Stimulated activated CD4-positive, alpha-beta T cell treated with anti-CD3 and anti-CD28 coated beads, Interleukin-4, amount 100 ng/mL, for 48 hours (primary cell): ENCODE data around the gene TMEM120B.

Source experiments
- DNase-seq, 2 donors: peaks; one replicate each; pipeline ENCODE4 v3.0.0-alpha.2; 2020; ENCODE audit warnings: low read depth in 2 of 2

TMEM120B gene

DNA sequence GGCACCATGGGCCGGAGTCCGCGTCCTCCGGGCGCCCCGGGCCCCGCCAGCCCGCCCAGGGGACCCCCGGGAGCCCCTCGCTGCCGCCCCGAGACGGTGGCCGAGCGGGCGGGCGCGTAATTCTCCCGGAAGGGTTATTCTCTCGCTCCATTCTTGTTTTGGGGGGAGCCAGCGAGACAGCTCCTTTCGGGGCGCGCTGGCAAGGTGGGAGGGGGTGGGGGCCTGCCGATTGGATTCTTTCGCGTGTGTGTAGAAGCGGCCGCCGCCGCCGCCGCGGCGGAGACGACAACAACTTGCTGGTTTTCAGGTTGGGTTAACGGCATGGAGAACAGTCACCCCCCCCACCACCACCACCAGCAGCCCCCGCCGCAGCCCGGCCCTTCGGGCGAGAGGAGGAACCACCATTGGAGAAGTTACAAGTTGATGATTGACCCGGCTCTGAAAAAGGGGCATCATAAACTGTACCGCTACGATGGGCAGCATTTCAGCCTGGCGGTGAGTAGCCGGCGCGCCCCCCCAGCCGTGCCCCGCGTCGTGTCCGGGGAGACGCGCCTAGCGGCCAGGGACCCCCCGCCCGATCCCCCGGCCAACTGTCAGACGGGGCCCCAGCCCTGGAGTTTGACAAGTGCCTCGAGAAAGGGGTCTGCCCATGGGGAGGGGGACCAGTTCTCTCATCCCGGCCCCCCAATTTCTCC lies 92.0 kb downstream of the TMEM120B start:
- peak in 1 of 2 donors; percentile 38 for DNase-seq

DNA sequence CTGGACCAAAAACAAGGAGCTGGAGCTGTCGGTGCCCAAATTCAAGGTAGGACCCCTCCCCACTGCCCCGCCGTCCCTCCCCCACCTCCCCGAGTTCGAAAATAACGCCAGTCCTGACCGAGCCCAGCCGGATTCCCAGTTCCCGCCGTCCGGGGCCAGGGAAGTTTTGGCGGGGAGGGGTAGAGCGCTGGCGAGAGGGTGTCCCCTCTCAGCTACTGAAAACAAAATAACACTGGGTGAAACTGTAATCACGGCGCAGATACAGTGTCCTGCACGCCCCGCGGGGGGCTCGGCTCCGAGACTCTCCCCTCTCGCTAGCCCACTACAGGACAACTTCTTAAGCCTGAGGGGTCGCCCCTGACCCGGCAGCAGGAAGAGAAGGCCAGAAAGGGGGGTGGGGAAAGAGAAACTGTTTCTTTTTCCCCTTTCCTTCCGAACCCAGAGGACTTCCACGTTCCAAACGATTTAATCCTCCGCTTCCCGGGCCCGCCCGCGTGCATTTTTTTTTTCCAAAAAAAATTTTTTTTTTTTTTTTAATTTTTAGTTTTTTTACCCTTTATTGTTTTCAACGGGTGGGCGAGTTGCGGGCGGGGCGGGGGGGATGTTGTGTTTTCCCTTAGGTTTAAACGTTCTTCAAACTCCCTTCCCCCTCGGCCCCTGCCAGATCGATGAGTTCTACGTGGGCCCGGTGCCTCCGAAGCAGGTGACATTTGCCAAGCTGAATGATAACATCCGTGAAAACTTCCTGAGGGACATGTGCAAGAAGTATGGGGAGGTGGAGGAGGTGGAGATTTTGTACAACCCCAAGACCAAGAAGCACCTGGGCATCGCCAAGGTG lies 92.8 kb downstream of the TMEM120B start:
- no peak for DNase-seq

DNA sequence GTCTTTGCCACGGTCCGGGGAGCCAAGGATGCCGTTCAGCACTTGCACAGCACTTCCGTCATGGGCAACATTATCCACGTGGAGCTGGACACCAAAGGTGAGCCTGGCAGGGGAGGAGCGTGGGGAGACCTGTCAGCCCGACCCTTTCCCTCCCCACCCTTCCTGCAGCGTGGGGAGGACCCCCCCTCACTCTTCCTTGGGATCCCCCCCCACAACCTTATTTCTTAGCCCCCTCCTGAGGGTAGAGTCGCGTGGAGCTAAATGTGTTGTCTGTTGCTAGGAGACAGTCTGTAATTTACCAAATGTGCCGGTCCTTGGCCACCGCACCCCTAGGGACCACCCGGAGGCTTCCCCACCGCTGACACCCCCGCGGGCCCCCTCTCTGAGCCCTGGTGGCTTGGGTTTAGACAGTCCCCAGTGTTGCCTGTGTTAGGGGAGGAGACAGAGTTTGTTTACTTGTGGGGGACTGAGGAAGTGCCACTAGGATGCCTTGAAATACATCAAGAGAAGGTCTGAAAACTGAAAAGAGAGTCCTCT lies 93.5 kb downstream of the TMEM120B start:
- DNase-seq = no peak

DNA sequence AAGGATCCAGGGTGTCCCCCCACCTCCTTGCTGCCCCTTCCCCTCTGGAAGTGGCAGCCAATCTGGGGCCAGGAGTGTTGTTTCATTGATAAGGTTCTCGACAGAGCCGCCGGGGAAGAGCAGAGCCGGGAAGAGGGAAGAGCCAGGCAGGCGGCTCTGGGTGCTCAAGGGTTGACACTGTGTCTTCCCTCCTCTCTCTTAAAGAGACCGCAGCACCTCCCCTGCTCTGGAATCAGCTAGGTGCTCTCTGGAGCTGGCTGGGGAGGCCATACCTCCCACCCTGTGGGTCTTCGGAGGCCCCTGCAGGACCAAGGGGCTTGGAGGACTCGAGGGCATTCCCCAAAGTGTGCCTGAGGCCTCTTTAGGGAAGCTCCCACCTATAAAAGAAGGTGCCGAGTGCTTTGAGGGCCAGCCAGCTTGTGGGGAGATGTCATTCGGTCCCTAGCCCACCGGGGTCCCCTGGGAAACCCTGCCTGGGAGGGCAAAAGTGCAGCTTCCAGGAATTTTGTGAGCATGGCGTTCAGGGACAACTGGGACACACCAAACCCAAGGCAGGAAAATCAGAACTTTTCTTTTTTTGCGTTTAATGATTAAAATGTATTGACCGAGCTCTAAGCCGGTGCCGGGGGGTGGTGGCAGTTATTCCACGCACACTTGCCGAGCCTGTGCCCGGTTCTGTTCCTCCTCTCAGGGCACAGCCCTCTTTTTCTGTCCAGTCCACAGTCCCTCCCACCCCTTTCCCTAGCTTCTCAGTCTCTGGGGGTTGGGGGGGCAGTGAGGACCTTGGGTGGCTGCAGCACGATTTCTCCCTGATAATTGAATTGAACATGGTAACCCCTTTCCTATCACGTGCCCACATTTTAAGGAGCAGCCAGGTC lies 94.2 kb downstream of the TMEM120B start:
- DNase-seq = no peak

DNA sequence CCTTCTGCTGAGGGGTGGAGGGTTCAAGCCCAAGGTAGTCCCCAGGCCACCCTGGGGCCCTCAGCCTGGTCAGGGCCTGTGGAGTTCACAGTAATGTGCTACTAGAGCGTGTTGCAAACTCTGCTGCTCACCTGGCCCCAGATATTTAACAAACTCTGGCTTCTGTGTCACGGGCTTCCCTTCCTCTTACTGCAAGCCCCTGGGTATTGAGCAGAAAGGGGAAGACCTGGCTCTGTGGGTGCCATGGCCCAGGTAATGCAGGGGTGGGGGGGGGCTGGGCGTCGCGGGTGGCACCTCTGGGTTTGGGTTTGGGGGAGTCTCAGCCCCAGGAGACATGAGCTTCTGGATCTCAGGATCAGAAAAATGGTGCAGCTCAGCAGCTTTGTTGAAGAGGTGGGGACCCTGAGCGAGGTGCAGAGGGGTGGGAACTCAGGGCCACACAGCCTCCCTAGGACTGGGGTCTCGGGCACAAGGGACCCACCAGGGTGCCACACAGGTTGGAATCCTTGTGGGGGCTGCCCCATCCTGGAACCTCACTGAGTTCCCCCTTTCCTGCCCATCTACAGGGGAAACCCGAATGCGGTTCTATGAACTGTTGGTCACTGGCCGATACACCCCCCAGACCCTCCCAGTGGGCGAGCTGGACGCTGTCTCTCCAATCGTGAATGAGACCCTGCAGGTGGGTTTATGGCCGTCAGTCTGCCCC lies 95.2 kb downstream of the TMEM120B start:
- no peak for DNase-seq

DNA sequence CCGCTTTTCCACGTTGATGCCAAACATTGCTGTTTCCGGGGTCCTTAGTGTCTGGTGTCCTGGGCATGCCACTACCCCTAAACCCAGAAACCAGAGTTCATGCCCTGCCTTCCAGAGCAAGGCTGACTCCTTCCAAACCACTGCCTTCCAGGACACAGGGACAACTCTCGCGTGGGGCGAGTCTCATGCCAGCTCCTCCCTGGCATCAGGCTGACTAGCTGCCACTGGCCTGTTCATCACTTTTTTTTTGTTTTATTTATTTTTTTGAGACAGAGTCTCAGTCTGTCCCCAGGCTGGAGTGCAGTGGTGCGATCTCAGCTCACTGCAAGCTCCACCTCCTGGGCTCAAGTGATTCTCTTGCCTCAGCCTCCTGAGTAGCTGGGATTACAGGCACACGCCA lies 96.1 kb downstream of the TMEM120B start:
- DNase-seq = no peak

DNA sequence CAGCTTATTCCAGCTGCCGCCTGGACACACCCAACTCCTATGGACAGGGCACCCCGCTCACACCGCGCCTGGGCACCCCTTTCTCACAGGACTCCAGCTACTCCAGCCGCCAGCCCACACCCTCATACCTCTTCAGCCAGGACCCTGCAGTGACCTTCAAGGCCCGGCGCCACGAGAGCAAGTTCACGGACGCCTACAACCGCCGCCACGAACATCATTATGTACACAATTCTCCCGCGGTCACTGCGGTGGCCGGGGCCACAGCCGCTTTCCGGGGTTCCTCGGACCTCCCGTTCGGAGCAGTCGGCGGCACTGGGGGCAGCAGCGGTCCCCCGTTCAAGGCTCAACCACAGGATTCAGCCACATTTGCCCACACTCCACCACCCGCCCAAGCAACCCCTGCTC lies 97.2 kb downstream of the TMEM120B start:
- DNase-seq = no peak

DNA sequence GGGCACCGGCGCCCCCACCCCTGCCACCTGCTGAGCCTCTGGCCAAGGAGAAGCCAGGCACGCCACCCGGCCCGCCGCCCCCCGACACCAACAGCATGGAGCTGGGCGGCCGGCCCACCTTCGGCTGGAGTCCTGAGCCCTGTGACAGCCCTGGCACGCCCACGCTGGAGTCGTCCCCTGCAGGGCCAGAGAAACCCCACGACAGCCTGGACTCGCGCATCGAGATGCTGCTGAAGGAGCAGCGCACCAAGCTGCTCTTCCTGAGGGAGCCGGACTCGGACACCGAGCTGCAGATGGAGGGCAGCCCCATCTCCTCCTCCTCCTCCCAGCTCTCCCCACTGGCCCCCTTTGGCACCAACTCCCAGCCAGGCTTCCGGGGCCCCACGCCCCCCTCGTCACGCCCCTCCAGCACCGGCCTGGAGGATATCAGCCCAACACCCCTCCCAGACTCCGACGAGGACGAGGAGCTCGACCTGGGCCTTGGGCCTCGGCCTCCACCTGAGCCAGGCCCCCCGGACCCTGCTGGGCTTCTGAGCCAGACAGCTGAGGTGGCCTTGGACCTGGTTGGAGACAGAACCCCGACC lies 97.8 kb downstream of the TMEM120B start:
- no peak for DNase-seq

DNA sequence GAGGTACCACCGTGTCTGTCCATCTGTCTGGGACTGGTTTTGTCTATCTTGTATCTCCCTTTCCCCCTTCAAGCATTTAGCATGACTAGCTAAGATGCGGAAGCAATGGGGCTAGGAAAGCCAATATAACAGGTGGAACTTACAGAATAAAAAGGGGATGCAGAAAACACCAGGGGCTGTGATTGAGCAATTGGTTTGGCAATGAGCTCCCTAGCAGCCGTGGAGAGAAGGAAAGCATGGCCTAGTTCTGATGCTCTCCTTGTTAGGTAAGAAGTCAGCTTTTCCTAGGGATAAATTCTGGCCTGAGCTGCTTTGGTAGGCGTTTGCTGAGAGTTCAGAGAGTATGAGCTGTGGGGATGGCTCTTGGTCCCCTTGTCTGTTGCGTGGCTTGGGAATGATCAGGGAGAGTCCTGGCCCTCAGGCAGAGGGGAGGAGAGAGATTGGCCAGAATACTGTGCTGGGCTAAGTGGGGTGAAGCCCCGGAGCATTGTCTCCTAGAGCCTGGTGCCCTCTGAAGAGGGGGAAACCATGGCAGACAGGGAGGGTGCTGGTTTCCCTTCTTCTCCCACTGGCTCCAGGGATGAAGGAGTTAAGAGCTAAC lies 98.4 kb downstream of the TMEM120B start:
- DNase-seq = no peak

DNA sequence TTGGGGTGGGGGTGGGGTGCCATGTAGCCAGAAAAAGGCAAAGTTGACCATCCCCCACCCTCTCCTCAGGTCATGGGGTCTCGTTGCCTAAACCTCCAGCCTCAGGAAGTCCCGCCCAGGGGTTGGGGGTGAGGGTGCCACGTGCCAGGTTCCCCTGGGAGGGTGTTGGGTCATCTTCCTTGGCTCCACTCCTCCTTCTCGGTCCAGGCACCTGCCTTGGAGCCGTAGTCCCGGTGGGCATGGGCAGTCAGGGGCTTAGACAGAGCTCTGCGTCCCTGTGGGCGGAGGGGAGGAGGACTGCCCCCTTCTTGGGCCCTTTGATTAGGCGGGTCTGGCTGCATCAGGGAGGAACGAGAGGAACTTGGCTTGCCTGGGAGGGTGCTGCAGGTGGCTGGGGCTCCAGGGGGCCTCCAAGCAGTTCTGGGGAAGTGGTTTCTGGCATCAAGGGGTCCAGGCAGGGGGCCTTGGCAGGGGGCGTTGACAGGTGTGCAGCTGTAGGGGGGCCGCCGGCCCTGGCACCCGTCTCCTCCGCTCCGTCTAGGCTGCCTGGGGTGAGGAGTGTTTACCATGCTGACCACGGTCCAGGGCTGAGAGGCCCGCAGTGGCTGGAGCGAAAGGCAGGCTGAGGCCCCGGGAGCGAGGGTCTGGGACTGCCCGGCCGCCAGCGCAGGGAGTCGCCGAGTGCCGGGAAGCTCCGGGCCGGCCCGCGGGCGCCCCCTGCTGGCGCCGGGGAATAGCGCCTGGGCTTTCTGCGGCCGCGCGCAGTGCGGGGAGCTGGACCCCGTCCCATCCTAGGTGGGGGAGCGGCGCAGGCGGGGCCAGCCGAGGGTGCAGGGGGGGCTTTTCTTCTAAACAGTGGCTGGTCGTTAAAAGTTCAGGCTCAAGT lies 99.1 kb downstream of the TMEM120B start:
- DNase-seq = peak in 1 of 2 donors; percentile 65

DNA sequence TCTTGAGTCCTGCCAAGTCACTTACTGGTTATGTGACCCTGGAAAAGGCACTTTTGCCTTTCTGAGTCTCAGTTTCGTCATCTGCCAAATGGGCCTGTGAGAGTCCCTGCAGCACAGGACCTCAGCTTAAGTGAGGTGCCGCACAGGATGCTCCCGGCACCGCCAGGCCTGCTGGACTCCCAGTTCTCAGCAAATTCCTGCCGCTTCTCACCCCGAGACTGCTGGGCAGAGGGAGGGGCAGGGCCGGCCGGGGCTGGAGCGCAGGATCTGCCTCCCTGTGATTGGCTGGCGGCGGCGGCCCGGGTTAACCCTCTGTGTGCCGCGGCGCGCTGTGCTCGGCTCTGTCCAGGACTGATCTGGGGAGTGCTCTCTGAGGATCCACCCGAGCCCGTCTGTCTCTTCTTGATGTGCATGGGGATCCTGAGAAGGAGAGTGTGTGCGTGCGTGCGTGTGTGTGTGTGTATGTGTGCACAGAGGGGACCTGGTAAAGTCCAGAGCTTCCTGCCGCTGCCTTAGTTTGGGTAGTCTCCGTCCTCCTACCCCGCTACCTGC lies 99.8 kb downstream of the TMEM120B start:
- DNase-seq = peak in 1 of 2 donors; percentile 46

DNA sequence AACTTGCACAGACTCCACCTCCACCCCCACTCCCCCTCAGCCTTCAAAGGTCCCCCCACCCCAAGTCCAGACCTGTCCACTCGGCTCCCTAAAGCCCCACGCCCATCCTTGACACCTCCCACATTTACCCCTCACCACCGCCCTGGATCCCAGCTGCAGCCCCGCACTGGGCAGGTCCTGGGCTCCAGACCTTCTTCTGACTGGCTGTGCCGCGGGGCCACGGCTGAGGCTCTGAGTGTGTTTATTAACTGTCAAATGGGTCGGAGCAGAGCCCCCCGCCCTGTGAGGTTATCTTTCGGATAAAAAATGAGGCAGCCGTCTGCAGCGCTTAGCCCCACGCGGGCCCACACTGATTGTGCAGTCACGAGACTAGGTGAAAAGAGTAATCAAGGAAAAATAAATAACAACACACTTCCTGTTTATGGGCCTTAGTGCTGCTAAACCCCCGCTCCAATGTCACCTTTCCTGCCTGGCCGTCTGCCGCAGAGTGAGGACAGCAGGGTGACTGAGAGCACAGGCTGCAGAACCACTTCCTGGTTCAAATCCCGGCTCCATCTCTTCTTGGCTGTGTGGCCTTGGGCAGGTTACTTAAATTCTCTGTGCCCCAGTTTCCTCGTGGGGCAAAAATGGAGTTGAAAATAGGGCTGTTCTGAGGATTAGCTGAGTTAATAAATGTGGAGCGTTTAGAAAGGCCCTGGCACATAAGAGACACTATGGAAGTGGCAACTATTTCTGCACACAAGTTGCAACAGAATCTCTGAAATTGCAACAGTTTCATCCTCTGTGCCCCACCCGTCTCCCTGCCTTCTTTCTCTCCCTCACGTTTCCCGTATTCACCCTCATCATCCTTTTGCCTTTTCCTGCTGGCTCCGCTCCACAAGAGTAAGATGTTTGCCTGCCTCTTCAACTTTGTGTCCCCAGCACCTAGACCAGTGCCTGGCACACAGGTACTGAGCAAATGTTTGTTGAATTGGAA lies 100.7 kb downstream of the TMEM120B start:
- no peak for DNase-seq

DNA sequence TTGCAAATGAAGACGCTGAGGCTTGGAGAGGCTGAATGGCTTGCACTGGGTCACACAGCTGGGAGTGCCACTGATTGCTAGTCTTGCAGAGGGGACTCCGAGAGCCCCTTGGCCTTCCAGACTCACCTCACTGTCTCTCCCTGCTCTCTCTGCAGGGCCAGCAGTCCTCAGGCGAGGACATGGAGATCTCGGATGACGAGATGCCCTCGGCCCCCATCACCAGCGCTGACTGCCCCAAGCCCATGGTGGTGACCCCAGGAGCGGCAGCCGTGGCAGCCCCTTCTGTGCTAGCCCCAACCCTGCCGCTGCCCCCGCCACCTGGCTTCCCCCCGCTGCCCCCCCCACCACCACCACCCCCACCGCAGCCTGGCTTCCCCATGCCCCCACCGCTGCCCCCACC lies 101.4 kb downstream of the TMEM120B start:
- DNase-seq = no peak

DNA sequence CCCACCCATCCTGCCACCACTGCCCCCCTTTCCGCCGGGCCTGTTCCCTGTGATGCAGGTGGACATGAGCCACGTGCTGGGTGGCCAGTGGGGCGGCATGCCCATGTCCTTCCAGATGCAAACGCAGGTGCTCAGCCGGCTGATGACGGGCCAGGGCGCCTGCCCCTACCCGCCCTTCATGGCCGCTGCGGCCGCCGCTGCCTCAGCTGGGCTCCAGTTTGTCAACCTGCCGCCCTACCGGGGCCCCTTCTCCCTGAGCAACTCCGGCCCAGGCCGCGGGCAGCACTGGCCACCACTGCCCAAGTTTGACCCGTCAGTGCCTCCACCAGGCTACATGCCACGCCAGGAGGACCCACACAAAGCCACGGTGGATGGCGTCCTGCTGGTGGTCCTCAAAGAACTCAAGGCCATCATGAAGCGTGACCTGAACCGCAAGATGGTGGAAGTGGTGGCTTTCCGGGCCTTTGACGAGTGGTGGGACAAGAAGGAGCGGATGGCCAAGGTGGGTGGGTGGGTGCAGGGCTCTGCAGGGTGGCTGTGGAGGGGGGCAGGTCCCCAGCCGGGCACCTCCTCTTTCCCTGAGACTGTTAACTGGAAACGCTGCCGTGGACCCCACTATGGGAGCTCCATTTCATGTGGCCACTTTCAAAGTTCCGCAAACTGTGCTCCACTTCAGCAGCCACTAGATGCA lies 102.0 kb downstream of the TMEM120B start:
- no peak for DNase-seq

DNA sequence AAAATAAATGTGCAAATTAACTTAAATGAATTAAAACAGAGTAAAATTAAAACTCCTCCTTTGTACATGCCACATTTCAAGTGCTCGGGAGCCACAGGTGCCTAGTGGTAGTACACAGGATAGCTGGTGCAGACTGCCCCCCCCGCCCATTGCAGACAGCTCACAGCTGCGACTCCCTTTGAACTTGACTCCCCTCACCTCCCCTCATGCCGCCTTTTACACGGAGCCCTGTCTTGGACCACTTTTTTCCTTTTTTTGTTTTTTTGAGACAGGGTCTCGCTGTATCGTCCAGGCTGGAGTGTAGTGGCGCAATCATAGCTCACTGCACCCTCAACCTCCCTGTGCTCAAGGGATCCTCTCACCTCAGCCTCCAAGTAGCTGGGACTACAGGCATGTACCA lies 102.7 kb downstream of the TMEM120B start:
- no peak for DNase-seq

DNA sequence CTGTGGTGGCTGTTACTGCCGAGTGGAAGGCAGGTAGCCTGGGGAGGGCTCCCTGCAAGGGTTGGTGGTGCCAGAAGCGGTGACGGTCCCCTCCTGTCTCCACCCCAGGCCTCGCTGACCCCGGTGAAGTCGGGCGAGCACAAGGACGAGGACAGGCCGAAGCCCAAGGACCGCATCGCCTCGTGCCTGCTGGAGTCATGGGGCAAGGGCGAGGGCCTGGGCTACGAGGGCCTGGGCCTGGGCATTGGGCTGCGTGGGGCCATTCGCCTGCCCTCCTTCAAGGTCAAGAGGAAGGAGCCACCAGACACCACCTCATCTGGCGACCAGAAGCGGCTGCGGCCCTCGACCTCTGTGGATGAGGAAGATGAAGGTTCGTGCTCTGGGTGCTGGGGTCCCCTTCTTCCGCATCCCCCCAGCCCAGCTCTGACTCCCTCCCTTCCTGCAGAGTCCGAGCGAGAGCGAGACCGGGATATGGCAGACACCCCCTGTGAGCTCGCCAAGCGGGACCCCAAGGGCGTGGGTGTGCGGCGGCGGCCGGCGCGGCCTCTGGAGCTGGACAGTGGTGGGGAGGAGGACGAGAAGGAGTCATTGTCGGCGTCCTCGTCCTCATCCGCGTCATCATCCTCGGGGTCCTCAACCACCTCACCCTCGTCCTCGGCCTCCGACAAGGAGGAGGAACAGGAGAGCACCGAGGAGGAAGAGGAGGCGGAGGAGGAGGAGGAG lies 104.5 kb downstream of the TMEM120B start:
- no peak for DNase-seq

DNA sequence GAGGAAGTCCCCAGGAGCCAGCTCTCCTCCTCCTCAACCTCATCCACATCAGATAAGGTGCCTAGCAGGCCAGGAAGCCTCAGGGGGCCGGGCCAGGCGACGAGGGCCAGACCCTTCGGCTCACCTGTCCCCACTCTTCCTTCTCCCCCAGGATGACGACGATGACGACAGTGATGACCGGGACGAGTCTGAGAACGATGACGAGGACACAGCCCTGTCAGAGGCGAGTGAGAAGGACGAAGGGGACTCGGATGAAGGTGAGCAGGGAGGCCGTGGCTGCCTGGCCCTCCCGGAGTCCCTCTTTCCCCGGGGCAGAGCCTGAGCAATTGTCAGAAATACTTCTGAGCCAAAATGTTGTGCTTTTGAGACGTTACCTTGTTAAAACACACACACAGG lies 105.1 kb downstream of the TMEM120B start:
- DNase-seq = no peak
